ENCODE data around the gene LONP2.

Gene LONP2

GRCh38 chr16:48218473-48218872 lies 25.6 kb upstream of the LONP2 start:
- no peak overlapping the region for H3K4ac ChIP-seq (ENCODE audit: low read length)
- H2BK5ac ChIP-seq (ENCODE audit: low read length) = no peak overlapping the region
- H3K27ac ChIP-seq (replicated peaks; ENCODE audit: low read length) = no peak overlapping the region
- H3K23ac ChIP-seq (ENCODE audit: low read depth, low read length, poor library complexity) = no peak overlapping the region
- no peaks in the 10 kb centered on the region for H3K27me3 ChIP-seq (ENCODE audit: control insufficient read depth in 3 of 3, insufficient read depth in 3 of 3, low read depth in 1 of 3, low read length in 3 of 3)
- H3K18ac ChIP-seq (ENCODE audit: low read length) = no peak overlapping the region
- H3K9me3 ChIP-seq (replicated peaks in 1 of 2; ENCODE audit: control insufficient read depth in 2 of 2, insufficient read depth in 1 of 2, low read depth in 1 of 2, low read length in 2 of 2) = no peaks in the 10 kb centered on the region
- no peak overlapping the region for H3K4me3 ChIP-seq (ENCODE audit: low read length in 2 of 2)
- H2BK15ac ChIP-seq (ENCODE audit: low read length) = no peak overlapping the region
- no peak overlapping the region for H3K9ac ChIP-seq (ENCODE audit: low read depth, low read length, poor library complexity)
- no peak overlapping the region for H4K91ac ChIP-seq (ENCODE audit: low read depth, low read length, poor library complexity)
- no peak overlapping the region for H2AFZ ChIP-seq (ENCODE audit: low read length)
- DNase-seq (ENCODE audit: low spot score) = no peak
- H2BK120ac ChIP-seq (ENCODE audit: low read depth, low read length) = no peak overlapping the region
- no peak overlapping the region for H3K4me2 ChIP-seq (ENCODE audit: insufficient read depth, low read length, poor library complexity, severe bottlenecking)
- no peak overlapping the region for H4K8ac ChIP-seq (ENCODE audit: low read depth, low read length)
- H2AK5ac ChIP-seq (ENCODE audit: low read depth, low read length) = no peak overlapping the region
- H3K36me3 ChIP-seq (replicated peaks in 1 of 2; ENCODE audit: control insufficient read depth in 2 of 2, insufficient read depth in 2 of 2, low read length in 2 of 2) = no peaks in the 10 kb centered on the region
- H3K14ac ChIP-seq (ENCODE audit: low read length) = no peak overlapping the region
- no peak overlapping the region for H2BK12ac ChIP-seq (ENCODE audit: low read length)
- H3K79me1 ChIP-seq (ENCODE audit: low read depth, low read length) = no peaks in the 10 kb centered on the region
- no peaks in the 10 kb centered on the region for H3K4me1 ChIP-seq (ENCODE audit: control insufficient read depth in 2 of 2, insufficient read depth in 1 of 2, low read depth in 1 of 2, low read length in 2 of 2)
- WGBS, 2 donors (ENCODE audit: extremely low coverage in 2 of 2, insufficient read length in 2 of 2, insufficient replicate concordance in 1 of 2) = no CpG with 5 or more reads among the region's 3 CpGs

GRCh38 chr16:48220891-48221290 lies 23.2 kb upstream of the LONP2 start:
- H3K4me2 ChIP-seq (ENCODE audit: insufficient read depth, low read length, poor library complexity, severe bottlenecking) = no peak overlapping the region
- H3K4me1 ChIP-seq (ENCODE audit: control insufficient read depth in 2 of 2, insufficient read depth in 1 of 2, low read depth in 1 of 2, low read length in 2 of 2) = no peaks in the 10 kb centered on the region
- no peak overlapping the region for H2AFZ ChIP-seq (ENCODE audit: low read length)
- DNase-seq (ENCODE audit: low spot score) = no peak
- no peaks in the 10 kb centered on the region for H3K79me1 ChIP-seq (ENCODE audit: low read depth, low read length)
- H3K14ac ChIP-seq (ENCODE audit: low read length) = no peak overlapping the region
- H3K27ac ChIP-seq (replicated peaks; ENCODE audit: low read length) = no peak overlapping the region
- no peak overlapping the region for H2BK12ac ChIP-seq (ENCODE audit: low read length)
- no peak overlapping the region for H2AK5ac ChIP-seq (ENCODE audit: low read depth, low read length)
- H3K4me3 ChIP-seq (ENCODE audit: low read length in 2 of 2) = no peak overlapping the region
- no CpG with 5 or more reads among the region's 3 CpGs for WGBS, 2 donors (ENCODE audit: extremely low coverage in 2 of 2, insufficient read length in 2 of 2, insufficient replicate concordance in 1 of 2)
- H3K4ac ChIP-seq (ENCODE audit: low read length) = no peak overlapping the region
- H3K9ac ChIP-seq (ENCODE audit: low read depth, low read length, poor library complexity) = no peak overlapping the region
- no peak overlapping the region for H2BK120ac ChIP-seq (ENCODE audit: low read depth, low read length)
- no peak overlapping the region for H2BK5ac ChIP-seq (ENCODE audit: low read length)
- no peak overlapping the region for H4K8ac ChIP-seq (ENCODE audit: low read depth, low read length)
- no peak overlapping the region for H3K18ac ChIP-seq (ENCODE audit: low read length)
- no peaks in the 10 kb centered on the region for H3K36me3 ChIP-seq (replicated peaks in 1 of 2; ENCODE audit: control insufficient read depth in 2 of 2, insufficient read depth in 2 of 2, low read length in 2 of 2)
- no peak overlapping the region for H4K91ac ChIP-seq (ENCODE audit: low read depth, low read length, poor library complexity)
- no peaks in the 10 kb centered on the region for H3K27me3 ChIP-seq (ENCODE audit: control insufficient read depth in 3 of 3, insufficient read depth in 3 of 3, low read depth in 1 of 3, low read length in 3 of 3)
- no peak overlapping the region for H3K23ac ChIP-seq (ENCODE audit: low read depth, low read length, poor library complexity)
- H3K9me3 ChIP-seq (replicated peaks in 1 of 2; ENCODE audit: control insufficient read depth in 2 of 2, insufficient read depth in 1 of 2, low read depth in 1 of 2, low read length in 2 of 2) = no peaks in the 10 kb centered on the region
- H2BK15ac ChIP-seq (ENCODE audit: low read length) = no peak overlapping the region

- Histone ChIP-seq H3K36me3 (replicated peaks in 1 of 2; ENCODE audit: control insufficient read depth in 2 of 2, insufficient read depth in 2 of 2, low read length in 2 of 2) (no peaks in the 10 kb centered on the region), H3K27me3 (ENCODE audit: control insufficient read depth in 3 of 3, insufficient read depth in 3 of 3, low read depth in 1 of 3, low read length in 3 of 3) (no peaks in the 10 kb centered on the region), H3K14ac (ENCODE audit: low read length) (no peak overlapping the region), H3K27ac (replicated peaks; ENCODE audit: low read length) (no peak overlapping the region), H4K8ac (ENCODE audit: low read depth, low read length) (no peak overlapping the region), H3K4me2 (ENCODE audit: insufficient read depth, low read length, poor library complexity, severe bottlenecking) (no peak overlapping the region), H2AFZ (ENCODE audit: low read length) (no peak overlapping the region), H3K18ac (ENCODE audit: low read length) (no peak overlapping the region), H3K9me3 (replicated peaks in 1 of 2; ENCODE audit: control insufficient read depth in 2 of 2, insufficient read depth in 1 of 2, low read depth in 1 of 2, low read length in 2 of 2) (no peaks in the 10 kb centered on the region), H2BK15ac (ENCODE audit: low read length) (no peak overlapping the region), H2BK12ac (ENCODE audit: low read length) (no peak overlapping the region), H2BK120ac (ENCODE audit: low read depth, low read length) (no peak overlapping the region), H3K4ac (ENCODE audit: low read length) (no peak overlapping the region), H3K4me3 (ENCODE audit: low read length in 2 of 2) (no peak overlapping the region), H2AK5ac (ENCODE audit: low read depth, low read length) (no peak overlapping the region), H2BK5ac (ENCODE audit: low read length) (no peak overlapping the region), H3K23ac (ENCODE audit: low read depth, low read length, poor library complexity) (no peak overlapping the region), H4K91ac (ENCODE audit: low read depth, low read length, poor library complexity) (no peak overlapping the region), H3K9ac (ENCODE audit: low read depth, low read length, poor library complexity) (no peak overlapping the region), H3K79me1 (ENCODE audit: low read depth, low read length) (no peaks in the 10 kb centered on the region), H3K4me1 (ENCODE audit: control insufficient read depth in 2 of 2, insufficient read depth in 1 of 2, low read depth in 1 of 2, low read length in 2 of 2) (no peaks in the 10 kb centered on the region)
- WGBS, 2 donors (ENCODE audit: extremely low coverage in 2 of 2, insufficient read length in 2 of 2, insufficient replicate concordance in 1 of 2) = no CpG with 5 or more reads among the region's 4 CpGs
- no peak for DNase-seq (ENCODE audit: low spot score)
These were observed 20.6 kb upstream of the LONP2 start for GRCh38 chr16:48223490-48223889.

- no peak overlapping the region for H4K8ac ChIP-seq (ENCODE audit: low read depth, low read length)
- H2BK120ac ChIP-seq (ENCODE audit: low read depth, low read length) = no peak overlapping the region
- no peak overlapping the region for H3K27ac ChIP-seq (replicated peaks; ENCODE audit: low read length)
- H3K18ac ChIP-seq (ENCODE audit: low read length) = no peak overlapping the region
- no peak overlapping the region for H3K4ac ChIP-seq (ENCODE audit: low read length)
- H3K4me2 ChIP-seq (ENCODE audit: insufficient read depth, low read length, poor library complexity, severe bottlenecking) = no peak overlapping the region
- no peak overlapping the region for H2AFZ ChIP-seq (ENCODE audit: low read length)
- WGBS, 2 donors (ENCODE audit: extremely low coverage in 2 of 2, insufficient read length in 2 of 2, insufficient replicate concordance in 1 of 2) = no CpG with 5 or more reads among the region's 5 CpGs
- no peak overlapping the region for H3K14ac ChIP-seq (ENCODE audit: low read length)
- no peaks in the 10 kb centered on the region for H3K9me3 ChIP-seq (replicated peaks in 1 of 2; ENCODE audit: control insufficient read depth in 2 of 2, insufficient read depth in 1 of 2, low read depth in 1 of 2, low read length in 2 of 2)
- no peaks in the 10 kb centered on the region for H3K36me3 ChIP-seq (replicated peaks in 1 of 2; ENCODE audit: control insufficient read depth in 2 of 2, insufficient read depth in 2 of 2, low read length in 2 of 2)
- no peak overlapping the region for H3K4me3 ChIP-seq (ENCODE audit: low read length in 2 of 2)
- H3K9ac ChIP-seq (ENCODE audit: low read depth, low read length, poor library complexity) = no peak overlapping the region
- no peak overlapping the region for H2BK5ac ChIP-seq (ENCODE audit: low read length)
- no peaks in the 10 kb centered on the region for H3K27me3 ChIP-seq (ENCODE audit: control insufficient read depth in 3 of 3, insufficient read depth in 3 of 3, low read depth in 1 of 3, low read length in 3 of 3)
- no peaks in the 10 kb centered on the region for H3K79me1 ChIP-seq (ENCODE audit: low read depth, low read length)
- H4K91ac ChIP-seq (ENCODE audit: low read depth, low read length, poor library complexity) = no peak overlapping the region
- no peaks in the 10 kb centered on the region for H3K4me1 ChIP-seq (ENCODE audit: control insufficient read depth in 2 of 2, insufficient read depth in 1 of 2, low read depth in 1 of 2, low read length in 2 of 2)
- no peak overlapping the region for H2AK5ac ChIP-seq (ENCODE audit: low read depth, low read length)
- DNase-seq (ENCODE audit: low spot score) = no peak
- H2BK15ac ChIP-seq (ENCODE audit: low read length) = no peak overlapping the region
- no peak overlapping the region for H2BK12ac ChIP-seq (ENCODE audit: low read length)
- no peak overlapping the region for H3K23ac ChIP-seq (ENCODE audit: low read depth, low read length, poor library complexity)
These were observed 18.6 kb upstream of the LONP2 start for GRCh38 chr16:48225456-48225855.
